H7 (cell line): Measurements from ENCODE around the gene TRAPPC8. TPM values are rescaled to one million over a fixed set of nuclear protein-coding genes. Genes with fewer than 3 reads are reported as not detected.
"Not testable (repeated sequence)": the region's sequence is repeated elsewhere in the genome, so short reads cannot be mapped to it uniquely, and the experiment has no call there.

Source experiments
- DNase-seq: peaks from one replicate; pipeline ENCODE4 v3.0.0; 2012
- H3K27me3 ChIP-seq: 2 replicates; pipeline ENCODE4 v1.6.0; 2011; ENCODE audit warnings: mild to moderate bottlenecking, low read length; ENCODE audit not compliant: control insufficient read depth, insufficient read depth
- H3K36me3 ChIP-seq: replicated peaks from 2 replicates; pipeline ENCODE4 v1.5.1; 2011; ENCODE audit warnings: low read length; ENCODE audit not compliant: control insufficient read depth, insufficient read depth
- H3K4me3 ChIP-seq: 2 replicates; pipeline ENCODE4 v1.5.1; 2011; ENCODE audit warnings: low read depth, mild to moderate bottlenecking, control low read depth, low read length, moderate library complexity; ENCODE audit not compliant: insufficient read depth
- total RNA-seq: library from RNA; depleted of rRNA; stranded (reverse); fragments of >200 nt; shearing (Covaris generic); gene quantifications from 2 replicates; pipeline ENCODE4 v1.2.3, GENCODE V29; 2014

TRAPPC8 gene
- total RNA-seq, 1 experiment from 2014 or later = 54.6 TPM

- Histone ChIP-seq H3K4me3 (no peak overlapping the region), H3K27me3 (no peaks in the 10 kb centered on the region), H3K36me3 (peaks cover 6% of the 10 kb centered on the region)
- DNase-seq = no peak
Observed at GRCh38 chr18:31860488-31860887, 82.4 kb downstream of the TRAPPC8 start.

GRCh38 chr18:31857526-31858106 lies 85.3 kb downstream of the TRAPPC8 start:
- Histone ChIP-seq H3K27me3 (no peaks in the 10 kb centered on the region), H3K36me3 (peaks cover 2% of the 10 kb centered on the region), H3K4me3 (no peak overlapping the region)
- DNase-seq = no peak

- Histone ChIP-seq H3K4me3 (no peak overlapping the region), H3K27me3 (no peaks in the 10 kb centered on the region), H3K36me3 (peaks cover 6% of the 10 kb centered on the region)
- no peak for DNase-seq
Observed at GRCh38 chr18:31850844-31851243, 92.1 kb downstream of the TRAPPC8 start.

- Histone ChIP-seq H3K36me3 (peaks cover 5% of the 10 kb centered on the region), H3K4me3 (no peak overlapping the region), H3K27me3 (no peaks in the 10 kb centered on the region)
- DNase-seq = no peak
Observed at GRCh38 chr18:31840499-31840898, 102.4 kb downstream of the TRAPPC8 start.

- DNase-seq = no peak
- Histone ChIP-seq H3K27me3 (no peaks in the 10 kb centered on the region), H3K4me3 (no peak overlapping the region), H3K36me3 (peaks cover 5% of the 10 kb centered on the region)
Observed at GRCh38 chr18:31837879-31838278, 105.0 kb downstream of the TRAPPC8 start.

GRCh38 chr18:31835528-31836133 lies 107.3 kb downstream of the TRAPPC8 start:
- Histone ChIP-seq H3K4me3 (no peak overlapping the region), H3K27me3 (no peaks in the 10 kb centered on the region), H3K36me3 (peaks cover 5% of the 10 kb centered on the region)
- no peak for DNase-seq

GRCh38 chr18:31831903-31832302 lies 111.0 kb downstream of the TRAPPC8 start:
- DNase-seq = no peak
- Histone ChIP-seq H3K4me3 (no peak overlapping the region), H3K36me3 (peaks cover 6% of the 10 kb centered on the region), H3K27me3 (no peaks in the 10 kb centered on the region)

GRCh38 chr18:31830686-31831085 lies 112.2 kb downstream of the TRAPPC8 start:
- peaks cover 4% of the 10 kb centered on the region for H3K36me3 ChIP-seq
- no peak overlapping the region for H3K4me3 ChIP-seq
- DNase-seq = no peak
- H3K27me3 ChIP-seq = no peaks in the 10 kb centered on the region

GRCh38 chr18:31828613-31829012 lies 114.3 kb downstream of the TRAPPC8 start:
- DNase-seq = no peak
- Histone ChIP-seq H3K4me3 (no peak overlapping the region), H3K27me3 (no peaks in the 10 kb centered on the region), H3K36me3 (peaks cover 4% of the 10 kb centered on the region)

- not testable (repeated sequence) for H3K27me3 ChIP-seq, H3K36me3 ChIP-seq, DNase-seq, H3K4me3 ChIP-seq
Observed at GRCh38 chr18:31826673-31827325, 116.1 kb downstream of the TRAPPC8 start.

- peak; percentile 48 for DNase-seq
- no peak overlapping the region for H3K4me3 ChIP-seq
- H3K36me3 ChIP-seq = peaks cover 4% of the 10 kb centered on the region
- no peaks in the 10 kb centered on the region for H3K27me3 ChIP-seq
Observed at GRCh38 chr18:31825772-31826171, 117.2 kb downstream of the TRAPPC8 start.

GRCh38 chr18:31821545-31822171 lies 121.3 kb downstream of the TRAPPC8 start:
- no peak overlapping the region for H3K4me3 ChIP-seq
- no peaks in the 10 kb centered on the region for H3K27me3 ChIP-seq
- DNase-seq = no peak
- no peaks in the 10 kb centered on the region for H3K36me3 ChIP-seq

- no peak for DNase-seq
- H3K27me3 ChIP-seq = no peaks in the 10 kb centered on the region
- no peaks in the 10 kb centered on the region for H3K36me3 ChIP-seq
- H3K4me3 ChIP-seq = no peak overlapping the region
Observed at GRCh38 chr18:31819925-31820229, 123.1 kb downstream of the TRAPPC8 start.

- peak; percentile 18 for DNase-seq
- Histone ChIP-seq H3K27me3 (no peaks in the 10 kb centered on the region), H3K4me3 (no peak overlapping the region), H3K36me3 (no peaks in the 10 kb centered on the region)
Observed at GRCh38 chr18:31819106-31819924, 123.6 kb downstream of the TRAPPC8 start.
